GM12872 (cell line): ENCODE results near the gene FIG4.

Source experiments
- TF ChIP-seq, protein P1 (sequence below): IDR thresholded peaks from 3 replicates; pipeline ENCODE4 v1.5.1; 2011; ENCODE audit warnings: low read depth, mild to moderate bottlenecking, low read length, moderate library complexity; ENCODE audit not compliant: insufficient read depth

FIG4 gene

DNA sequence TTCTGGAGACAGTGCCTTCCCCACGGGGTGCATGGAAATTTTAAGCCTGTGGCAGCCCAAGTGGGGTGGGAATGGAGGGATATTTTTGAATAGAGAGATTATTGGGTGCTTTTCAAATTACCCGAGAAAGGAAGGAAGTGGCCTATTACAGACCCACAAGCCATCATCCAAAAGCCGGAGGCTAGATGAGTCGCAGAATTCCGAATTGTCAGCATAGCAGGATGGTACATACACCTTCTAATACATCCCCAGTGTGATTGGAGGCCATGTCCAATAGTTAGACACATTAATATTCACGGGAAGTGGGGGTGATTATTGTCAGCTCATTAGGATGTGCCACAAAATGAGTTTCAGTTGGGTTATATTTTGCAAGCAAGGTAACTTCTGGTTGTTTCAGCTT lies 133.0 kb downstream of the FIG4 start:
- TF ChIP-seq, protein P1, sequence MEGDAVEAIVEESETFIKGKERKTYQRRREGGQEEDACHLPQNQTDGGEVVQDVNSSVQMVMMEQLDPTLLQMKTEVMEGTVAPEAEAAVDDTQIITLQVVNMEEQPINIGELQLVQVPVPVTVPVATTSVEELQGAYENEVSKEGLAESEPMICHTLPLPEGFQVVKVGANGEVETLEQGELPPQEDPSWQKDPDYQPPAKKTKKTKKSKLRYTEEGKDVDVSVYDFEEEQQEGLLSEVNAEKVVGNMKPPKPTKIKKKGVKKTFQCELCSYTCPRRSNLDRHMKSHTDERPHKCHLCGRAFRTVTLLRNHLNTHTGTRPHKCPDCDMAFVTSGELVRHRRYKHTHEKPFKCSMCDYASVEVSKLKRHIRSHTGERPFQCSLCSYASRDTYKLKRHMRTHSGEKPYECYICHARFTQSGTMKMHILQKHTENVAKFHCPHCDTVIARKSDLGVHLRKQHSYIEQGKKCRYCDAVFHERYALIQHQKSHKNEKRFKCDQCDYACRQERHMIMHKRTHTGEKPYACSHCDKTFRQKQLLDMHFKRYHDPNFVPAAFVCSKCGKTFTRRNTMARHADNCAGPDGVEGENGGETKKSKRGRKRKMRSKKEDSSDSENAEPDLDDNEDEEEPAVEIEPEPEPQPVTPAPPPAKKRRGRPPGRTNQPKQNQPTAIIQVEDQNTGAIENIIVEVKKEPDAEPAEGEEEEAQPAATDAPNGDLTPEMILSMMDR: no peak

DNA sequence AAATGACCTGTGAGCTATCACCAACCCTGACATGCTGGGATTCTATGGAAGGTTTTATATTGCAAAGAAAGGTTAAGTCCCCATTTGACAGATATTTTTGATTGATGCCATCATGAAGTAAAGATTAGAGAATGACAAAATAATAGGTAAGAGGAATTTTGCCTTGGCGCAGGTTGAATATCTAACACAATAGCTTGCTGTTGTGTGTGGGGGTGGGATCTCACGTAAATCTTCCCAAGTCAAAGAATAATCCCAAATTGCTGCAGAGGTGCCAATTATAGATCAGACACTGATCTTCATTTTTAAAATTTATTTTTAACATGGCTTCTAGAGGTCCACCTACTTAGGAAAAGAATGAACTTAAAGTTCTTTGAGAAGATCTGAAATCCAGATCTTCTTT lies 135.5 kb downstream of the FIG4 start:
- TF ChIP-seq, protein P1: no peak

DNA sequence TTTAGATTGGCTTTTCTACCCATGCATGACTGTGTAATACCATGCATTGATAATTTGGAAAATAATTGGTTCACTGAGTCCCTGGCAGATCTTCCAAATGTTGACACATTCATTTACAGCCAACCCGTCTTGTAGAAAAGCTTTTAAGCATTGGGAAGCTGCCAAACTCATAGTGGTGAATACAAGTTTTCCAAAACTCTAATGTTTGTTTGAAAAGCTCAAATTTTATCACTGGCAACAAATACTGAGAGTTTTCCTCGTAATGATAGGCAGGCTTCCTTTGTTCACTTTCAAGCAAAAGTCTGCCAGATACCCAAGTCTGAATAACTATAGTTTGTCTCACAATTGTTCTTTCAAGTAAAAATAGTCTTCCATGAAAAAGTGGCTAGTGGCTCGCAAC lies 143.0 kb downstream of the FIG4 start:
- TF ChIP-seq, protein P1: no peak

DNA sequence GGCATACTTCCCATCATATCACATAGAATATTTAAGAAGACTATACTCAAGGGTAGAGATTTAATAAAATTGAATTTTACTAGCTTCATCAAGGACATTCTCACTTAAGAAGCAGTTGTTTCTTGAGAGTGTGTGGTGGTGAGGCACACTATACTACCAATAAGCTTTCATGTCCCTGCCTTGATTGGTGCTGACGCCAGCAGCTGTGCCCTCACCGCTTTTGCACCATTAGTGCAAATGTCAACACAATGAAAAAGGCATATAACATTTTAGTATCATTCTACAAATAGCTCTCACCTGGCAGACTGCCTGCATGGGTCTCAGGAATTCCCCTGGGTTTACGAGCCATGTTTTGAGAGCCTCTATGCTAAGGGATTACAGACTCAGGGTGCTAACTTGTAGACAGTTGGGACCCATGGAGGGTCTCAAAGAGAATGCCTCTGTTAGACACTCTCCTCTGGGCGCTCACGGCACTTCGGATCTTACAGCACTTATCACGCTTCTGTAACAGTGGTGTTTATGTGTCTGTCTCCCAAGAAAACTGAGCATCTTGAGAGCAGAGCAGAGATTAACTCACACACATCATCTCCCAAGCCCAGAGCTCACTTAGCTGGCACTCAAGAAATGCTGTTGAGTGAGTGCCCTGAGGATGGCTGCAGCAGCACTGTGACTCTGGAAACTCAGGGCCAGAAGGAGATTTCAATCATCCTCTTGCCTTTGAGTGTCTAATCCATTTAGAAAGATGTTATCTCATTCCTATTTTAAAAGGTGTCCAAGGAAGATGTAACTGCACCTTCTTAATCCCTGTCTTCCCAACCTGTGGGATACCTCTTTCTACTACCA lies 143.7 kb downstream of the FIG4 start:
- TF ChIP-seq, protein P1: no peak

DNA sequence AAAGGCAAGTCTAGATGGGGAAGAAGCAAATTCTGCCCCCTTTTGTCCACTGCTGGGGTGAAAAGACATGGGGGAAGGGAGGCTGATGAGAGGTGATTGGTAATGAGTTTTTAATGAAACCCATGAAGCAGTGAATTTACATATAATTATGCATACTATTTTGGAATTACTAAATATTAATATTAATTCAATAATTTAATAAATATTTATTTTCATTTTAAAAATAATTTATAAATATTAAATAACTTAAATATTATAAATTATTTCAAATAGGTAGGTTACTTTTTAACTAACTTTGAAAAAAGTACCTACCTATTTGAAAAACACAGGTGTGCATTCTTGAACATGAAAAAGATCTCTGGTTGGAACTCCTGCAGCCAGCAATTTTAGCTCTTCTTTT lies 148.9 kb downstream of the FIG4 start:
- TF ChIP-seq, protein P1: no peak

DNA sequence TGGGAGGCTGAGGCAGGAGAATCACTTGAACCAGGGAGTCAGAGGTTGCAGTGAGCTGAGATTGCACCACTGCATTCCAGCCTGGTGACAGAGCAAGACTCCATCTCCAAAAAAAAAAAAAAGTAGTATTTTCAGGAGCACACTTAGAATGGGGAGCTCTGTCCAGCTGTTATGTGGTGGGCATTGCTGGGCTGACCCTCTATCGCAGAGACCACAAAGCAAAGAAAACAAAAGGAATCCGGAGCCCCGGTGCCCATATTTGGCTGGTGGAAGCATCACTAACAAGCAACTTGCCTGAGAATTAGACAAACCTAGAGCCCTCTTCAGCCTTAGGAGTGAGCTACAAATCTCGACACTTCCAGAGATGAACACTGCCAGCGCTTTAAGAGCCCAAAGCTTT lies 149.7 kb downstream of the FIG4 start:
- TF ChIP-seq, protein P1: no peak

DNA sequence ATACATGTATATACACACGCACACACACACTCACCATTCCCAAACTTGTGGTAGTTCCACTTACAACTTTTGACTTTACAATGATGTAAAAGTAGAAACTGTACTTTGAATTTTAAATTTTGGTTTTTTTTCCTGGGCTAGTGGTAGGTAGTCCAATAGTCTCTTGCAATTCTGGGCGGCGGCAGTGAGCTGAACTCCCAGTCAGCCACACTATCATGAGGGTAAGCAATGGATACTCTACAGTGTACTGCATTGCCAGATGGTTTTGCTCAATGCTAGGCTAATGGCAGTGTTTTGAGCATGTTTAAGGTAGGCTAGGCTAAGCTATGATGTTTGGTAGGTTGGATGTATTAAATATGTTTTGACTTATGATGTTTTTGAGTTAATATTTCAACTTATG lies 150.8 kb downstream of the FIG4 start:
- TF ChIP-seq, protein P1: no peak
